Subcutaneous abdominal adipose tissue (tissue), 5 donors: ENCODE measurements around the gene TMEM53.

Experiments used
- H3K27ac ChIP-seq: one replicate; pipeline ENCODE4 v1.7.0; 2013; ENCODE audit warnings: low read depth, mild to moderate bottlenecking, inconsistent platforms, low read length, moderate library complexity
- H3K27me3 ChIP-seq, 5 donors: one replicate each; pipeline ENCODE4 v1.7.0; 2013; ENCODE audit warnings: low read length in 5 of 5, inconsistent platforms in 1 of 5; ENCODE audit not compliant: control insufficient read depth in 5 of 5, insufficient read depth in 4 of 5
- H3K36me3 ChIP-seq, 5 donors: one replicate each; pipeline ENCODE4 v1.7.0; 2013; ENCODE audit warnings: low read length in 5 of 5; ENCODE audit not compliant: control insufficient read depth in 5 of 5, insufficient read depth in 5 of 5
- H3K4me1 ChIP-seq, 5 donors: one replicate each; pipeline ENCODE4 v1.7.0; 2013; ENCODE audit warnings: low read length in 5 of 5, mild to moderate bottlenecking in 3 of 5, moderate library complexity in 1 of 5; ENCODE audit not compliant: control insufficient read depth in 5 of 5, insufficient read depth in 5 of 5
- H3K4me3 ChIP-seq, 5 donors: one replicate each; pipeline ENCODE4 v1.7.0; 2013; ENCODE audit warnings: low read length in 5 of 5, low read depth in 1 of 5
- H3K9ac ChIP-seq, 5 donors: one replicate each; pipeline ENCODE4 v1.7.0; 2013; ENCODE audit warnings: low read length in 5 of 5, mild to moderate bottlenecking in 4 of 5, moderate library complexity in 3 of 5
- H3K9me3 ChIP-seq, 5 donors: one replicate each; pipeline ENCODE4 v1.7.0; 2013; ENCODE audit warnings: low read length in 5 of 5; ENCODE audit not compliant: control insufficient read depth in 5 of 5
- donor health status: healthy.
- donor health status: healthy.
- donor health status: healthy.
- donor health status: healthy.
- donor health status: healthy.

TMEM53 gene

DNA sequence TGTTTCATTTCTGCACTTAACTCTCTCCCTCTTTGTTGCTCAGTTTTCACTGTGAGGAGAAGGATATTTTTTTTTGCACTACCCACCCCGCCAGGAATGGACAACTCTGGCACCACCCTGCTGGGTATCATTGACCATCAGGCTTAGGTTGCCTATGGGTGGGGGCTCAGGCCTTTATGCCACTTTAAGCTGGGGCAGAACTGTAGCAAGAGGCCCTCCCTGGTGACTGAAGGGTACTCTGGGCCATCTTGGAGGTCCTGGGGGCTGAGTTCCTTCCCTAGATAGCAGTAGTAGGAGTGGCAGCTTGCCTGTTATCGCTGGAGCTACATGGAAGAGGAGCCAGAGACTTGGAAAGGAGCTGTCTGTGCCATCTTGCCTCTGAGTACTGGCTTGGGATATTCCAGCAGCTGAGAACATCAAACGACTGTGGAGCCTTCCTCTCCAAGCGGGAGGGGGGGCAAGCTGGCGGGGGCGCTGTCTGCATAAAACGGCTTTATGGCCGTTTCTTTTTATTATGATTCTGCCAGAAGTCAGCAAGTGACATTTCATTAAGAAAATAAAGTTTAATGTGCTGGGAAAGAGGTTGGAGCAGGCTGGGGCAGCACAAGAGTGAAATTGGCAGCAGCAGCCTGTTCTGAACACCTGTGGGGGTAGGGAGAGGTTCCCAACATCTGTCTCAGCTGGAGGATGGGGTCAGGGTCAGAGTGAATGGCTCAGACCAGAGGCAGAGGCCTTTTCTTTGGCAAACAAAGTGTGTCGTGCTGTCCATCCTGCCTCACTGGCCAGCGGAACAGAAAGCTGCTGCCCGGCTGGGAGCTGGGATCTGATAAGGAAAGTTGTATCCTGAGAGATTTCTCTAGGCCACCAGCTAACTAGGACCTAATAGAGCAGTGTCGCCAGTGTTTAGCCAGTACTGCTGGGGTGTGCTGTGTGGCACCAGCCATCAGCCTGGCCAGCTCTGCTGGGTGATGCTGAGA is 32.9 kb downstream of the TMEM53 start:
- Histone ChIP-seq H3K36me3 (peaks cover 3 to 98% (median 91%) of the 10 kb centered on the region in 5 donors), H3K4me1 (peaks cover 0 to 43% (median 18%) of the 10 kb centered on the region in 5 donors), H3K9ac (peak overlapping the region in 1 of 5 donors; percentile 17), H3K4me3 (no peak overlapping the region), H3K9me3 (no peaks in the 10 kb centered on the region), H3K27ac (no peak overlapping the region), H3K27me3 (no peaks in the 10 kb centered on the region)

DNA sequence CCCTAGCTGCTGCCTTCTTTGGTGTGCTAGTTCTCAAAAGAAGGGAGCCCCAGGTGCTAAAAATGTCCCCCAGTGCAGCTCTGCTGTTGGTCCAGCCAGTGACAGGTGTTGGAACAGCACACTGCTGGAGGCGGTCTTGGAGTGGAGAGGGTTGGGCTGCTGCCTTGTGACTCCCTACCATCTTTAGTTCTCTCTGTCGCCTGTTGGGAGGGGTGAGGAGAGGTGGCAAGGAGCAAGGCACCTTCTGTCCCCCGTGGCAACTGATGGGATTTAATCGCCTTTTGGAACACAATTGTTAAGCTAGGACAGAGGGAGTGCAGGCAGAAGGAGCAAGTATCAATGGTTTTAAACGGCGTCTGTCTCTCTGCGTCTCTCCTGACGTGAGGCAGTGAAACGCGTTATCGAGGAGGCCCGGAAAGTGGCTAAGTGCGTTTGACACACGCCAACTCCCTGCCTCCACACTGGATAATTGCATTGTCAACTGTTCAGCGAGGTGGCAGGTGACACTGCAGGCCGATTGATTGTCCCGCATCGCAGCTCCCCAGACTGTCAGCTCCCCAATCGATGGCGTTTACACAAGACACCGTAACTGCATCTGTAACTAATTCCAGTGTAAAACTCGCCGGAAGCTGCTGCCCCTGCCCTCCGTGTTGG is 34.0 kb downstream of the TMEM53 start:
- Histone ChIP-seq H3K9ac (no peak overlapping the region), H3K36me3 (peaks cover 3 to 98% (median 95%) of the 10 kb centered on the region in 5 donors), H3K27me3 (no peaks in the 10 kb centered on the region), H3K4me3 (no peak overlapping the region), H3K27ac (no peak overlapping the region), H3K4me1 (peaks cover 0 to 37% (median 11%) of the 10 kb centered on the region in 5 donors), H3K9me3 (no peaks in the 10 kb centered on the region)

DNA sequence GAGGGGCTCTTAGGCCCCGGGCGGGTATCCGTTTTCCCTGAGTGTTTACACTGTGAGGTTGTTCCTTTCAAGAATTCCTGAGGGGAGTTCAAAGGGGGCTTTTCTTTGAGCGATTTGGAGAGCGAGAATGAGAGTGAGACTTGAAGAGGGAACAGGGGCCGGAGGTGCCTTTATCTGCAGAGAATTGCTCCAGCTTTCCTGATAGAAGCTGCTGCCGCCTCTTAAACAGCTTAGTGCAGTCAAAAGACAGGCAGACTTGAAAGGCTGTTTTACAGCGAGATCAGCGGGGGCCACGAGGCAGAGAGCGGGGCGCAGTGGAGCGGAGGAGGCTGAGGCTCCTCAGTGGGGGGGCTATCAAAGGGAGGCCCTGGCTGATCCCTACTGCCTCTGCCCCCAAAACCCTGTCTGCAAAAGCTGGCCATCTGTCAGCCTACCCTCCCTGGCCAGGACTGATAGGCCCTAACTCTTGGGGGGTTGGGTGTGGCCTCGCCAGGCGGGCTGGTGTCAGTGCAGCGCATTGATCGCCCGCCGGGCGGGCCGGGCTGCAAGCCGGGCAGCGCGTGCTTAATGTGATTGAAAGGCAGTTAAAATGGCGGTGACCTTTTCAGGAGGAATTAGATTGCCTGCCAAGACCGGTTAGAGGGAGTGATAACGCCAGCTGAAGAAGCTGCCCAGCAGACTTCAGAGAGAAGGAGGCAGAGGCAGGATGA is 36.4 kb downstream of the TMEM53 start:
- peaks cover 1 to 33% (median 18%) of the 10 kb centered on the region in 5 donors for H3K4me1 ChIP-seq
- H3K9ac ChIP-seq, result no peak overlapping the region
- no peak overlapping the region for H3K4me3 ChIP-seq
- H3K27me3 ChIP-seq, result no peaks in the 10 kb centered on the region
- H3K9me3 ChIP-seq, result no peaks in the 10 kb centered on the region
- H3K36me3 ChIP-seq, result peaks cover 3 to 97% (median 91%) of the 10 kb centered on the region in 5 donors
- H3K27ac ChIP-seq, result no peak overlapping the region

DNA sequence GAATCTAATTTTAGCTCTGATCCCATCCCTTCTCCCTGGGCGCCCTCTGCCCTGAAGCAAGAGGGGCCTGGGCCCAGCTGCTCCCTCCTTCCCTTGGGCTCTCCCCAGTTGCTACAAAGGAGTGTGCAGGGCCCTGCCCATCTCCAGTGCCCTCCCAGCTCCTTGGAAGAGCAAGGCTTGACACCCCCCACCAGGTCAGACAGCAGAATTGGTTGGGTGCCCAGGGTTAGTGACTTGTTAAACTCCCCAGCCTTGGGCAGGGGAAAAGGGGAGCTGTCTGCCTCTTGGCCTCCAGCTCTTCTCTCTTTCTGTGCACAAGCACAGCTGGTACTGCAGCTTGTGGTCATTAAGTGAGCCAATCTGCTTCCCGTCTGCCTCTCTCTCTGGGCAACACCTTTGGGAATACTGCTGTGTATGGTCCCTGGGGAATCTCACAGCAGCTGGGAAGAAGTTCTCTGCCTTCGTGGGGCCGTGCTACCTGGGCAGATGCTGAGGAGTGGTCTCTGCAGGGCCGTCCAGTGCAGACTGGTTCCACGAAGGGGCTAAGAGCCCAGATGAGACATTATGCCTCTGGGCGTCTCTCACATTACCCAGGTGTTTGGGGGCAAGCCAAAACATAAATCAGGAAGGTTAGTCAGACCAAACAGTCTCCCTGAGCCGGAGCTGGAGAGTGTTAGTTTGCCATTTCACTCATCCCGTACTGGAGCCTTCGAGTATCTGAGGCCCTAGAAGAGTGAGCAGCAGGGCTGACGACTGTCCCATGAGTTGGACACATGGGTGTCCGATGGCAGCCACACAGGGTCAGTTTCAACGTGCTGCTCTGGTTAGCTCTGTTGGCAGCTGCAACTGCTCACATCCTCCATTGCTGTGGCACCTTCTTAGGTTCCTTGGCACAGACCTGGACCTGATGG is 37.3 kb downstream of the TMEM53 start:
- Histone ChIP-seq H3K27ac (no peak overlapping the region), H3K36me3 (peaks cover 3 to 87% (median 82%) of the 10 kb centered on the region in 5 donors), H3K9ac (no peak overlapping the region), H3K27me3 (no peaks in the 10 kb centered on the region), H3K9me3 (no peaks in the 10 kb centered on the region), H3K4me1 (peaks cover 1 to 30% (median 22%) of the 10 kb centered on the region in 5 donors), H3K4me3 (no peak overlapping the region)

DNA sequence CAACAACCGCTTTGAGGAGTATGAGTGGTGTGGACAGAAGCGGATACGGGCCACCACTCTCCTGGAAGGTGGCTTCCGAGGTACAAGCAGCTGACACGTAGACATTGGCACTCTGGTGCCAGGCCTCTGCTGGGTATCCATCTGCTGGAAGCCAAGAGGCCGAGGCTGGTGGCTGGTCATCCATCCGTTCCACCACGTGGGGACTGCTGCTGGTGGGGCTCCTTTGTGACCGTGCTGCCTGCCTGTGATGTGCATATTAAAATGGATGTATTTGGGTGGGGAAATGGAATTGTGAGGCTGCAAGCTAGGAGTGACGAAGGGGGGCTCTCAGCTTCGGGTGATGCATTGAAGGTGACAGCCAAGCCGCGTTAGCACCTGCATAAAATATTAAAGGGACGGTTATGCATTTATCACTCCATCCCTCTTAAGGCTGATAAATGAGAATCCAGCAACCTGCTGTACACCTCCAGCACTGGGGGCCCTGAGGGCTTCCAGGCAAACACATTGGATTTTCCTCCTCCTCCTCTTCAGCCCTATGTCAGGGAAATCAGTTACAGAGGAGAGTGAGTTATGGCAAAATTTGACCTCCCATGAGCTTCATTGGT is 38.1 kb downstream of the TMEM53 start:
- H3K9me3 ChIP-seq, result no peaks in the 10 kb centered on the region
- no peaks in the 10 kb centered on the region for H3K27me3 ChIP-seq
- H3K4me3 ChIP-seq, result no peak overlapping the region
- H3K36me3 ChIP-seq, result peaks cover 3 to 80% (median 75%) of the 10 kb centered on the region in 5 donors
- peaks cover 1 to 34% (median 26%) of the 10 kb centered on the region in 5 donors for H3K4me1 ChIP-seq
- H3K9ac ChIP-seq, result no peak overlapping the region
- no peak overlapping the region for H3K27ac ChIP-seq

DNA sequence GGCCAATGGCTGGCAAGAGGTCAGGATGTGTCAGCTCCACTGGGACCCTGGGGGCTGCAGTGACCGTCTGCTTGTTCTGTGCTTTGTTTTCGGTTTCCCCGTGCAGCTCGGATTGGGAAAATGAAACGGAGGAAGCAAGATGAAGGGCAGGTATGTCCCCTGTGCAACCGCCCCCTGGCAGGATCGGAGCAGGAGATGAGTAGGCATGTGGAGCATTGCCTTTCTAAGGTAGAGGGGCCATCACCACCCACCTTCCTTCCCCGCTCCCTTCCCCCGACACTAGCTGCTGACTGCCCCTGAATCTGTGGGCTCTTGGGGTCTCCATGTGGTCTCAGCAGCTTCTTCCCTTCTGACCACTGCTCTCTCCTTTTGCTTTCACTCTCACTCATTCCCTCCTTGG is 38.8 kb downstream of the TMEM53 start:
- Histone ChIP-seq H3K4me1 (peaks cover 1 to 38% (median 29%) of the 10 kb centered on the region in 5 donors), H3K36me3 (peaks cover 3 to 72% (median 67%) of the 10 kb centered on the region in 5 donors), H3K9ac (peak overlapping the region in 1 of 5 donors; percentile 12), H3K27ac (no peak overlapping the region), H3K4me3 (no peak overlapping the region), H3K9me3 (no peaks in the 10 kb centered on the region), H3K27me3 (no peaks in the 10 kb centered on the region)

DNA sequence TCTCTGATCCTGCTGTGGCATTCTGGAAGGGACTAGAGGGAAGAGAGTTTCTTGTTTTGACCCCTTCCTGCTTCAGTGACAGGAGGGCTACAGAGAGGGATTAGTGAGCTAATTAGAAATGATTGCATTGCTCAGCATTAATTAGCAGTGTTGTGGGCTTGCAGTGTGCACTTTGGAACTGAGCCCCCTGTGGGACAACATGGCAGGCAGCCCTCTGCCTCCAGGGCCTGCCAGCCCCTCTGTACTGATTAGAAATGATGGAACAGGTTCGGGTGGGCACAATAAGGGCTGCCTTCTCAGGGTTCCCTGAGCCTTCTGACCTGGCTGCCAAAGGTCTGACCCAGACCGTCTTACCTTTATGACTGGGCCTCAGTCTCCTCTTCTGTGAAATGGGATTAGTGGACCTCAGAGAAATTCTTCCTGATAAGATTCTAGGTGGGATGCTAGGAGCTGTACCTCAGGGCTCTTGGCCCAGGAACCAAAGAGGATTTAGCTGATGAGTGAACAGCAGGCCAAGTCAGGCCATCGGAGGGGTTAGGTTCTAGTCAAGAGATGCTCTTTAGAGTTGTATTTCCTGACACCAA is 39.6 kb downstream of the TMEM53 start:
- no peaks in the 10 kb centered on the region for H3K9me3 ChIP-seq
- no peak overlapping the region for H3K27ac ChIP-seq
- H3K4me1 ChIP-seq, result peaks cover 1 to 38% (median 29%) of the 10 kb centered on the region in 5 donors
- H3K9ac ChIP-seq, result peak overlapping the region in 2 of 5 donors; percentile 8 to 43
- H3K27me3 ChIP-seq, result no peaks in the 10 kb centered on the region
- H3K36me3 ChIP-seq, result peaks cover 3 to 66% (median 62%) of the 10 kb centered on the region in 5 donors
- no peak overlapping the region for H3K4me3 ChIP-seq

DNA sequence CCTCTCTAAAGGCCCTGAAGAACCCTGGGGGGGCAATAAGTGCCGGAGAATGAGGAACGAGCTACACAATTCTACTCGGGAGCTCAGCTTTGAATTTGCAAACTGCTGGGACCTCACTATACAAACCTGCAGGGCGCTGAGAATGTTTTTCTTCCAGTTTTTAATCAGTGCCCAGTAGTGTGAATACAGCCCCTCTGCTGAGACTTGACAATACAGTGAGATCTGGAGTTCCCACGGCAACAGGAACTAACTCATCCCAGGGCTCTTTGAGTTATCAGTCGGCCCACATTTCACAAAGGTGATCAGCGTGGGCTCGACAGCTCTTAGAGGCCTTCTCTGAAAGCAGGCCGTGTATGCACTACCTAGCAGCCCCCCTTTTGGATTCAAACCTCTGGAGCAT is 41.7 kb downstream of the TMEM53 start:
- Histone ChIP-seq H3K27ac (peak overlapping the region; percentile 74), H3K9ac (peak overlapping the region; percentile 57 to 80 (median 71)), H3K27me3 (no peaks in the 10 kb centered on the region), H3K4me3 (peak overlapping the region; percentile 51 to 81 (median 77)), H3K9me3 (no peaks in the 10 kb centered on the region), H3K36me3 (peaks cover 0 to 46% (median 42%) of the 10 kb centered on the region in 5 donors), H3K4me1 (peaks cover 1 to 38% (median 29%) of the 10 kb centered on the region in 5 donors)
